ENCODE data around the gene CERS6.
"Not testable (repeated sequence)": the region's sequence is repeated elsewhere in the genome, so short reads cannot be mapped to it uniquely, and the experiment has no call there.

The CERS6 gene

DNA sequence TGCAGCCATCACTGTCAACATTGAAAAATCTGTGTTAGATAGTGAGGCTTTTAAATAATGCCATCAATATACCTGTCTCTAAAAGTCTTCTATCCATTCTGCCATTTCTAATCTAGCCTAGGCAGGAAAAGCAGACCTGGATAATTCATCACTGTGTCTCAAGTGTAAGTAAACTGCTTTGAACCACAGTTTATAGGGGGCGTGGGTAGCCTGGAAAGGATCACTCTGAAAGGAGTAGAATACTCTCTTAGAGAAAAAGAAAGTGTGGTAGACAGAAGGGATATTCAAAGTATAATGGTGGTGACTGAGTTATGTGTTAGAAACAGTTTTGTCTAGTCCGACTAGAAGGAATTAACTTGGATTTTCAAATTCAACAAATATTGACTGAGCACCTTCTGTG is 40.8 kb downstream of the CERS6 start:
- DNase-seq (ENCODE audit: extremely low read depth in 1 of 2, low read depth in 1 of 2): no peak

DNA sequence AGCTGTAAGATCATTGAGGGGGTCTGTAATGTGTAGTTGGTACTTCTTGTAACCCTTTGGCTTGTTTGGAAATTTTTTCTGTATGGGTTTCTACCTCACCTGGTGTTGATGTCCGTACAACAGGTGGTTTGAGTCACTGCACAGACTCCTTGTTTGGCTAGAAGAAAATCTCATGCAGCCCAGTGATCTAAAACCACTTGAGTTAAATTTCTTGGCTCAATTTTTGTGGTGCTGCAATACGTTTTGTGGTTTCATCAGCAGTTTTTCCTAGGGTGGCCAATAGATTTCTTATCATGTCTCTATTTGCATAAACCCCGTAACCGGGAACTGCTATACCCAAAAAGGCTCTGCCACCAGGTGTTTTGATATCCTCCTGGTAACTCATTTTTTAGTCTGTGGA is 43.4 kb downstream of the CERS6 start:
- no peak for DNase-seq (ENCODE audit: extremely low read depth in 1 of 2, low read depth in 1 of 2)

DNA sequence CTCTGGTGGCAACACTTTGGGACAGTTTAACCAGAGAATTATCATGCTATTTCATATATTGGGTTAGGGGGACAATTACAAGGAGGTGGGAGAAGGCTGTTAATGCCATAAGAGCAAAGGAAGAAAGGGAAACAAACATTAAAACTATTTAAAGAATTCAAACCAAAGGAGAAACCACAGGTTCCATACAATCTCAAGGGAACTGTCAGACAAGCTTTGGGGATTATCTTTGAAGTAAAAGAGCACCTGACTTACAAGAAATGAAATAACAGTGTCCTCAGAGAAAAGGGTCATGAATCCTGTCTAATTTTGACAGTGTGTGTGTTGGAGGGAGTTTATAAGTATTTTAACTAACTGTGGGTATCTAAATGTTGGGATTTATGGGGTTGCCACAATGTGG is 44.4 kb downstream of the CERS6 start:
- DNase-seq (ENCODE audit: extremely low read depth in 1 of 2, low read depth in 1 of 2): no peak

DNA sequence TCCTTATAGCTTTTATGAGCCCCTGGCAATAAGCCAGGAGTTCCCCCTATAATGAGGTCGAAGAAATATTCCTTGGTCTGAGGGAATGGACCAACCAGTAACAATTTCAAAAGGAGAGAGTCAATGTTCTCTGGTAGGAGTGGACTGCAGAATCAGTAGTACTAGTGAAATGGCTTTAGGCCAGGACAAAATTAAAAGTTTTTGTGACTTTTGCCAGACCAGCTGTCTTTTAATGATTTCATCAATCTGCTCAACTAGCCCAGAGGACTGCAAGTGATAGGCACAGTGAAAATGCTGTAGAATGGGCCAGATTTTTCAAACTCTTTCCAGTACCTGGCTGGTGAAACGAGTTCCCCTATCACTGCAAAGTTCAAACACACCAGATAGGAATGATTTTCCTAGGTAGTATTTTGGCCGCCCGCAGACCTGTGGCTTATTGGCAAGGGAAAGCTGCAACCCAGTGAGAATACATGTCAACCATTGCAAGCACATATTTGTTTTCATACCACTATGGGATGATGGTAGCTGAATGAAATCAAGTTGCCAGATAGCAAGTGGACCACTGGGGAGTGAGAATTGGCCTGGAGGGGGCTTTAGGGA is 45.5 kb downstream of the CERS6 start:
- DNase-seq (ENCODE audit: extremely low read depth in 1 of 2, low read depth in 1 of 2): no peak

DNA sequence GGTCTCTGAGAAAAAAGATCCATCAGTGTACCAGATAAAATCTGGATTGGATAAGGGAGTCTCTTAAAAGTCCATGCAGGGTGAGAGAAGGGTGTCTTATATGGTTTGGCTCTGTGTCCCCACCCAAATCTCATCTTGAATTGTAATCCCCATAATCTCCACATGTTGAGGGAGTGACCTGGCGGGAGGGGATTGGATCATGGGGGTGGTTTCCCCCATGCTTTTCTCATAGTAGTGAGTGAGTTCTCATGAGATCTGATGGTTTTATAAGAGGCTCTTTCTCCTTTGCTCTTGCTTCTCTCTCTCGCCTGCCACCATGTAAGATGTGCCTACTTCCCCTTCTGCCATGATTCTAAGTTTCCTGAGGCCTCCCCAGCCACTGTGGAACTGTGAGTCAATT is 46.8 kb downstream of the CERS6 start:
- DNase-seq (ENCODE audit: extremely low read depth in 1 of 2, low read depth in 1 of 2): not testable (repeated sequence)

DNA sequence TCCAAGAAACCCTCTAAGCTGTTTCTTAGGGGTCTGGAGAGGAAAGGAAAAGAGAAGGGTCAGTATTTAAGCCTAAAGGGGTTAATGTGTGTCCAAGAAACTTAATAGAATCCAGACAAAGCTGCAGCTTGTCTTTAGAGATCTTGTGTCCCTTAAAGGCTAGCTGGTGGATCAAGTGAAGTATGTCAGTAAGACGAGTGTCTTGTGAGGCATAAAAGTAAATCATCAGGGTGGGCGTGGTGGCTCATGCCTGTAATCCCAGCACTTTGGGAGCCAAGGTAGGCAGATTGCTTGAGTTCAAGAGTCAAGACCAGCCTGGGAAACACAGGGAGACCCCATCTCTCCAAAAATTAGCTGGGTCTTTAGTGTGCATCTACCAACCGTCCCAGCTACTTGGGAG is 47.8 kb downstream of the CERS6 start:
- no peak for DNase-seq (ENCODE audit: extremely low read depth in 1 of 2, low read depth in 1 of 2)

DNA sequence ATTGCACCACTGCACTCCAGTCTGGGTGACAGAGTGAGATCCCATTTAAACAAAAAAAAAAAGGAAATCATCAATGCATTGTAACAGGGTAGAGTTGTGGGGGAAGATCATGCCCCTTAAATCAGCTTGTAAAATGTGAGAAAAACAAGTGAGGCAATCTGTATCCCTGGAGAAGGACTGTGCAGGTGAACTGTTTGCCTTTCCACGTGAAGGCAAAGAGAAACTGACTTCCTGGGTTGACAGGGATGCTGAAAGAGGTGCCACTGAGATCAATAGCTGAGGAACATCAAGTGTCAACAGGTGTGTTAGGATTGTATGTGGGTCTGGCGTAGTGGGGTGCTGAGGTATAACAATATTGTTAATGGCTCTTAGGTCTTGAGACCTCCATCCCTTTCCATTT is 48.3 kb downstream of the CERS6 start:
- DNase-seq (ENCODE audit: extremely low read depth in 1 of 2, low read depth in 1 of 2): no peak

DNA sequence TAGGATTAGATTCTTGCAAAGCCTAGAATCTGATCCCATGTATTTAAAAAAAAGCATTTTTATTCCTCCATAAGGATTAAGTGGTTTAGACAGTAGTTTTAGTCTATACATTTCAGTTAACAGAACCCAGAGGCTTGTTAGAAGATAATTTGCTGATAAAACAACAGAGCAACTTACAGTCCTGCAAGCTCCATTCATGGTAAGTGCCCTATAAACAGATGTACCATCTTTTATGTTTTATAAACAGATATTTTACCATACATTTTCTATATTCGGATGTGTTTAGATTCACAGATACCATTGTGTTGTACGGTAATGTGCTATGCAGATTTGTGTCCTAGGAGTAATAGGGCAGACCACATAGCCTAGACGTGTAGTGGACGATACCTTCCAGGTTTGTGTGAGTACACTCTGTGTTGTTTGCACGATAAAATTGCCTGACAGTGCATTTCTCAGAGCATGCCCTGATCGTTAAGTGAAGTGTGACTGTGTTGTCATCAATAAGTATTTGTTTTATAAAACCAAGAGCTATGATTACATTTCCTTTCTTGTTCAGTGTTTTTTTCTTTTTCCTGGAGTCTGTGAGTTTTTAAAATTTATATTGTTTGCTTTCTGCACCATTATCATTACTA is 54.2 kb downstream of the CERS6 start:
- no peak for DNase-seq (ENCODE audit: extremely low read depth in 1 of 2, low read depth in 1 of 2)

DNA sequence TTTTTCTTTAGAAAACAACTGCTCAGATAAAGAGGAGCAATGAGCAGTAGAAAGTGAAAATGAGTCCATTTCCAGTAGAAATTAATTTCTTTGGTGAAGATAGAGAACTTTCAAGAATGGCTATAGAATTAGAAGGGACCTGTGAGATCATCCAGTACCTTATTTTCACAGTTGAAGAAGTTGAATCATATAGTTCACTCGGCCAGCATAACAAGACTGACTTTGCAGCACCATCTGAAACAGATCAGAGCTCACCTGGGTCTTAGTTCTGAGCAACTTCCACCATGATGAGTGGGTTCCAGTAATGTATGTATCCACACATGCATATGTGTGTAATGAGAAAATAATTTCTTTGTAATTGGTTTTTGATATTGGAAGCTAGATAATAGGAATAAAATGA is 58.6 kb downstream of the CERS6 start:
- DNase-seq (ENCODE audit: extremely low read depth in 1 of 2, low read depth in 1 of 2): no peak

DNA sequence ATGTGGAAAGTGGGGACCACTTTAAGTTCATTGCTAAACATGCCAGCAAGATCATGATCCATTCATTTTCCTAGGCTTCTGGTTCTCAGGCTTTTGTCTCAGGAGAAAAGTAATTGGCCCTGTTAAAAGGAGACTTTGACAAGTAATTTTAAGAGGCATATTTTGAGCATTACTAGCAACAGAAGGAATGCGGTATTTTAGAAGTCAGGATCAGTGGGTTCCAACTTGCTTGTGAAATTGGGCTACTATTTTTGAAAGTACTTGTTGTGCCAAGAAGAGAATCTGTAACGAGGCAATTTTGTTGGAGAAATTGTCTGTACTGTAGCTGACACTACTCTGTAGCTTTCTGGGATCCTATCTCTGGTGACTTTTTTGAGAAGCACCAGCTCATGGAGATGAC is 59.4 kb downstream of the CERS6 start:
- no peak for DNase-seq (ENCODE audit: extremely low read depth in 1 of 2, low read depth in 1 of 2)

DNA sequence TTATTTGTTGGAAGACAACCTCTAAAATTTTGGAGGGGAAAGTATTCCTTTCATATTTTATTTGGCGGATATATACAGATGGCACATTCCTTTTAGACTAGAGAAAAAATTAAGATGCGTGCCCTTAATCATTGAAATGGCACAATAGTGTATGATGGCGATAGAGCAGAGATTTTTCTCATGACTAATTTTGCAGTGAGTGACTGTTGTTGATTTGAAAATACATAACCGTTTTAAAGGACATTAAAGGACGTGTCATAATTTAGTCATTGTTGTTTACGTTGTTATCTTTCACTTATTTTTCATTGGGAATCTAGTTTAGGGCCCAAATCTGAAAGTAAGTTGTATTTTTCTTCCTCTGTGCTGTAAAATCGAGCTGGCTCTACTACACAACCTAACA is 61.7 kb downstream of the CERS6 start:
- no peak for DNase-seq (ENCODE audit: extremely low read depth in 1 of 2, low read depth in 1 of 2)

DNA sequence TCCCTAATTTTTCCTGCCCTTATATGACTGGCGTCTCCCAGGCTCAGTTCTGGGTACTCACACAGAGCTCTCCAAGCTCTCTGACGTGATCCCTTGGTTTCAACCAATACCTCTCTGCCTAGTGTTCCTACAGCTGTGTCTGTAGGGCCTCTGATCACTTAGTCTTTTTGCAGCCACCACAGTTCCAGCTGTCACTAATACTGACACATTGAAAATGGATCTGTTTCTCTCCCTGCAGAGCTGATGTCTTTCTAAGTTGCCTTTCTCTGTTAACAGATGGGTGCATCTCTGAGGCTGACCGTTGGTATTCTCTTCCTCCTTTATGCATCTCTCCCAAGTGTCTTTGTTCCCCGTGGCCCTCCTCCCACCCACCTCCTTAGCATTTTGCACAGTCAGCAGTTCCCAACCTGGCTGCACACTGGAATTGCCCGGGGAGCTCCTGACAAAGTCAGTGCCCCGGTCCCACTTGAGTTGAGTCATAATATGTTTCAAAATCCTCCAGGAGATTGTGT is 62.5 kb downstream of the CERS6 start:
- no peak for DNase-seq (ENCODE audit: extremely low read depth in 1 of 2, low read depth in 1 of 2)

DNA sequence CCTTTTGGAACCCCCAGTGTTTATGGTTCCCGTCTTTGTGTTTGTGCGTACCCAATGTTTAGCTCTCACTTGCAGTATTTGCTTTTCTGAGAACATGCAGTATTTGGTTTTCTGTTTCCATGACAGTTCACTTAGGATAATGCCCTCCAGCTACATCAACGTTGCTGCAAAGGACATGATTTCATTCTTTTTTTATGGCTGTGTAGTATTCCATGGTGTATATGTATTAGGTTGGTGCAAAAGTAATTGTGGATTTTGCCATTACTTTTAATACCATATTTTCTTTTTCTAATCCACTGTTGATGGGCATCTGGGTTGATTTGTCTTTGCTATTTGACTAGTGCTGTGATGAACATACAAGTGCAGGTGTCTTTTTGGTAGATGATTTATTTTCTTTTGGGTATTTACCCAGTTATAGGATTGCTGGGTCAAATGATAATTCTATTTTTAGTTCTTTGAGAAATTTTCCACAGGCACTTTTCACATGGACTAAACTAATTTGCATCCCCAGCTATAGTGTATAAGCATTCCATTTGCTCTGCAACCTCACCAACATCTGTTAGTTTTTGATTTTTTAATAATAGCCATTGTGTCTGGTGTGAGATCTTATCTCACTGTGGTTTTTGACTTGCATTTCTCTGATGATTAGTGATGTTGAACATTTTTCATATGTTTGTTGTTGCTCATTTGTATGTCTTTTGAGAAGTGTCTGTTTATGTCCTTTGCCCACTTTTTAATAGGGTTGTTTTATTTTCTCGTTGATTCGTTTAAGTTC is 63.6 kb downstream of the CERS6 start:
- DNase-seq (ENCODE audit: extremely low read depth in 1 of 2, low read depth in 1 of 2): no peak

DNA sequence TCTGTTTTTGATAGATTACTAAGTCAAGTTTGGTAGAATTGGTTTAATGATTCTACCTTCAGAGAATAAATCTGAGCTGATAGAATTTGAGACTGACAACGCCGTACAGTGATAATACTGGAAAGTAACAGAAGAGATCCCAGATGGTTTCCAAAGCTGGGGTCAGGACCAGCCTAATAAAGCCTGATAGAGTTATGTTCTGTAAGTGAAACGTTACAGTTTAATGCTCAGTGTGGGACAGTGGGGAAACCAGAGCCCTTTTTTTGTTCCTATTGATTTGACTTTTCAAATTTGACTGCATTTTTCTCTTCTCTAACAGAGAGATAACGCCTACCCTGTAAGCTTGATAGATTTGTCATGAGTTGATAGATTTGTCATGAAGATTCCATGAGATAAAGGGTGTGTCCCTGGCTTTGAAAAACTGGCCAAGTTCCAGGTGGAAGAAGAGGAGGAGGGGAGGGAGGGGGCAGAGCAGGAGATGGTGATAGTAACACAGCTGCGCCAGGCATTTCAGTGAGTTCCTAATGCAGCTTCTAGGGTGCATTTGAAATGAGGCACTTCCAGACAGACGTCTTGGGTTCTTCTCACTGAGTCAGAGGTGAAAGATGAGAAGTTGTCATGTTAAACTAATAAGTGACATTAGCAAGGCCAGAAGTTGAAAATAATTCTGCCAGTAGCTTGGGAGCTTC is 65.1 kb downstream of the CERS6 start:
- DNase-seq (ENCODE audit: extremely low read depth in 1 of 2, low read depth in 1 of 2): no peak

DNA sequence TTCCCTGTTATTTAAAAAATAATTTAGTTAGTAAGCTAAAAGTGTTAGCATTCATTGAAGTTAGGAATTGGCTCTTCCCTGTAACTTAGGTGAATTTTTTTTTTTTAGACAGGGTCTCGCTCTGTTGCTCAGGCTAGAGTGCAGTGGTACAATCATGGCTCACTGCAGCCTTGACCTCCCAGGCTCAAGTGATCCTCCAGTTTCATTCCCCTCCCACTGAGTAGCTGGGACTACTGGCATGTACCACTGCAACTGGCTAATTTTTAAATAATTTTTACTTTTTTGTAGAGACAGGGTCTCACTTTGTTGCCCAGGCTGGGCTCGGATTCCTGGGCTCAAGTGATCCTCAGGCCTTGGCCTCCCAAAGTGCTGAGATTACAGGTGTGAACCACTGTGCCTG is 66.4 kb downstream of the CERS6 start:
- DNase-seq (ENCODE audit: extremely low read depth in 1 of 2, low read depth in 1 of 2): no peak

DNA sequence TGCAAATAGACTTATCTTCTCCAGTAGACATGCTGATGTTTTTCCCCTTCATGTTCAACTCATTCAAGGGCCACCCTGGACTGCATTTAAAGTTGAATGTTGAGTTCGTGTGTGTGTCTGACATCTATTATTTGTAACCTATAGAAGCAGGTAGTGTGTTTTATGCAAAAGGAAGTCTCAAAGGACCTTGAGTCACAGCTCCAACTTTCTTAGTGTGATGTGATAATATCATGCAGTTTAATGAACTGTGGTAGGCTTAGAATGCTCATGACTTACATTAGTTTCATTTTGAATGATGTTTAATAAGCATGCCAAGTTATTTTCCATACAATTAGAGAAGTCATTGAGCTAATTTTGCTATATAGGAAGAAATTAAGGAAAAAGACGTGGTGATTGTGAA is 67.9 kb downstream of the CERS6 start:
- no peak for DNase-seq (ENCODE audit: extremely low read depth in 1 of 2, low read depth in 1 of 2)

DNA sequence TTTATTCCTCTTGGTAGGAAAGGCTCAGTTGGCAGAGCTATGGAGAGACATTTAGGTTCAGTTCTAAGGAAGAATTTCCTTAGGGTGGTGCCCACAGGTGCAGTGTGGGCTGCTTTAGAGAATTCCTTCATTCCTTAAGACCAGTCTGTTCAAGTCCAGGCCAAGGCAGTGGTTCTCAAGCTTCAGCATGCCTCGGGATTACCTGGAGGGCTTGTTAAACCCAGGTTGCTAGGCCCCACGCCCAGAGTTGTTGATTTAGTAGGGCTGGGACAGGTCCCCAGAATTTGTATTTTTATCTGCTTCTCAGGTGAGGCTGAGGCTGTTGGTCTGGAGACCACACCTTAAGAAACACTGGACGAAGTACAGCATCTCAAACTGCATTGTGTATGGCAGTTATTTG is 68.9 kb downstream of the CERS6 start:
- DNase-seq (ENCODE audit: extremely low read depth in 1 of 2, low read depth in 1 of 2): no peak

DNA sequence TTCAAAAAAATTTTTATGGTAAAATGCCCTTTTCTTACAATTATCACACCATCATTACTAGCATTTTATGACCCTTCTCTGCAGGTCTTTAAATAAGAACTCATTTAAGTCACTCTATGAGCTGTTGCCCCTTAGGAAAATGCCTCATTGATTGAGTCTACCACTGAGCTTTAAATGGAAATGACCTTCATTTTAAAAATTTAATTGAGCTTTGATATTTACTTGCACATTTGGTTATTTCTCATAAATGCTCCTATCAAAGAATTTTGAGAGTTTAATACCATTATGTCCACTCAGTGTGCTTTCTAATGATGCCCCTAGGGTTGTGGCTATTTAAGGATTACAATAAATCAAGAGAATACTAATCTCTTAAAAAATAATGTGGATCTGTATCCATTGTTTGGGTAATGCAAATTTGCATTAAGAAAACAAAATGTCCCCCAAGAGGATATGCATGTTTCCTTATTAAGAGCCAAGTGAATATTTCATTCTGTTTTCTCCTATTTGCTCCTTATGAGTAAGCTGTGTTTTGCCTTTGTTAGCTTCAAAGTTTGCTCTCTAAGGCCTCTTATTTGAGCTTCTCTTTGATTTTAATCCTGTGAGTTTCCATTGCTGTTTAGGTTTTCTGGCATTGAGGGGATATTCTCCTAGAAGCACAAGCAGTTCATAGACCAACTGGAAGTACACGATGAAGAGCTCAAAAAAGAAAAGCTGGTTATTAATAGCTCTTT is 69.8 kb downstream of the CERS6 start:
- no peak for DNase-seq (ENCODE audit: extremely low read depth in 1 of 2, low read depth in 1 of 2)

DNA sequence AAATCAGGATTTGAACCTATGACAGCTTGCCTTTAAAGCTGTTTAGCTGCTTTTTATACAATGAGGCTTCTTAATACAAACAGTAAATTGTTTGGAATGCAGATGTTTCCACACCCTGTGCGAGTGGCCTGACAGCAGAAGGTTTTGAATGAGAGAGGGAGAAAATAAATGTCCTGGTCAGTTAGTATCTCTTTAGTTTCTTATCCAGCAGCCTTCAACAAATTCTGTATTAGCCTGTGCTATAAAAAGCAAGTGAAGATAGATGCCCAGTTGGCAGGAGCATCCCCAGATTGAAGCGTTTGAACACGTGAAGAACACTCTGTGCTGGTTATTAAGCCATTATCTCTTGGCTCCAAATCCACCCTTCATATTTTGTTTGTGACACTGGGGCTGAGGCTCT is 70.6 kb downstream of the CERS6 start:
- no peak for DNase-seq (ENCODE audit: extremely low read depth in 1 of 2, low read depth in 1 of 2)

DNA sequence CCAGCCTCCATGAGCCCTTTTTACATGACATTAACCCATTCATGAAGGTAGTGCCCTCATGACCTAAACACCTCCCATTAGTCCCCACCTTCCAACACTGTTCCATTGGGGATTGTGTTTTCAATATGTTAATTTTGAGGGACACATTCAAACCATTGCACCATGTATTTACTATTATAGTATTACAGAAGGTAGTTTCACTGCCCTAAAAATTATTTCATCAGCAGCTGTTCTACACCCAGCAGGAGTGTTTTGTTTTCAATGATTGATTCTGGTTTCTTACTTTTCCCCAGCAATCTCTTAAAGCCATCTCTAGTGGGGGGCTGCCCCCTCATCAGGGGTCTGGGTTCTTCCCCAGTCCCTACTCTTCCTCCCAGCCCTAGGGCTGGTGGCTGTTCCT is 71.9 kb downstream of the CERS6 start:
- DNase-seq (ENCODE audit: extremely low read depth in 1 of 2, low read depth in 1 of 2): no peak

DNA sequence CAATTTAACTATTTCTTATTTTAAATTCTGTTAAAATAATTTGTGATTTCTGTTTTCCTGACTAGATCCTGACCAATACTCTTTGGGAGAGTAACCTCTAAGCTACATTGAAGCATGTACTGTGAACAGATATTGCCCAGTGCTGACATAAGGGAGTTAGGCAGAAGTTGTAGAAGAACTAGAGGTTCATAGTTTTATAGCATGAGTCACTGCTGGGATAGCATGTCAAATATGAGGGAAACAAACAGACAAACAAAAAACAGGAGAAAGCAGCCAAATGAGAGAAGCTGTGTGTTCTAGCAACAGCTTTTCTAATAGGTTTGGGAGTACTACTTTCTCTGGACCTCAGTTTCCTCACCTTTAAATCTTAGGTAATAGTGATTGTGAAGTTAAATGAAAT is 72.4 kb downstream of the CERS6 start:
- no peak for DNase-seq (ENCODE audit: extremely low read depth in 1 of 2, low read depth in 1 of 2)
